Peyer's patch (tissue), 4 donors: ENCODE results near the gene HCFC1.

Experiments used
- CTCF ChIP-seq, 6 experiments: fragments of 450-650 bp in 4 of 6; fragments of 200-600 bp in 2 of 6; sonication (generic) in 1 of 6; IDR thresholded peaks; one replicate each; pipeline ENCODE4 v1.5.1; 2017 to 2019; ENCODE audit warnings: antibody characterized with exemption in 6 of 6, mild to moderate bottlenecking in 3 of 6, moderate library complexity in 1 of 6
- POLR2A ChIP-seq, 2 donors: fragments of 450-650 bp; IDR thresholded peaks; one replicate each; pipeline ENCODE4 v1.5.1; 2017; ENCODE audit warnings: antibody characterized with exemption in 2 of 2, mild to moderate bottlenecking in 2 of 2, moderate library complexity in 2 of 2

- TF ChIP-seq POLR2A (IDR thresholded peaks at IDR 0.05) (no peak), CTCF (IDR thresholded peaks at IDR 0.05) (no peak)
These were observed 7.5 kb downstream of the HCFC1 start for GRCh38 chrX:153964105-153964504.
